Endothelial cell (in vitro differentiated cells): ENCODE data around the gene TBXA2R. TPM values are rescaled to one million over a fixed set of nuclear protein-coding genes. Genes with fewer than 3 reads are reported as not detected.

Source experiments
- DNase-seq: peaks from one replicate; pipeline ENCODE4 v3.0.0; 2021; ENCODE audit warnings: low spot score
- H3K27ac Mint-ChIP-seq: one replicate; pipeline ENCODE4 v1.8.0; 2021; ENCODE audit warnings: mixed read lengths, inconsistent platforms; ENCODE audit not compliant: unreplicated experiment
- H3K27me3 Mint-ChIP-seq: one replicate; pipeline ENCODE4 v1.8.0; 2021; ENCODE audit warnings: mild to moderate bottlenecking, moderate library complexity, mixed read lengths, inconsistent platforms; ENCODE audit not compliant: unreplicated experiment
- H3K36me3 Mint-ChIP-seq: one replicate; pipeline ENCODE4 v1.8.0; 2021; ENCODE audit warnings: mild to moderate bottlenecking, low read depth, mixed read lengths, inconsistent platforms; ENCODE audit not compliant: unreplicated experiment
- H3K4me1 Mint-ChIP-seq: one replicate; pipeline ENCODE4 v1.8.0; 2021; ENCODE audit warnings: mild to moderate bottlenecking, mixed read lengths, inconsistent platforms; ENCODE audit not compliant: unreplicated experiment
- H3K4me3 Mint-ChIP-seq: one replicate; pipeline ENCODE4 v1.8.0; 2021; ENCODE audit warnings: mild to moderate bottlenecking, mixed read lengths, inconsistent platforms; ENCODE audit not compliant: unreplicated experiment
- H3K9me3 Mint-ChIP-seq: one replicate; pipeline ENCODE4 v1.8.0; 2021; ENCODE audit warnings: mixed read lengths, inconsistent platforms; ENCODE audit not compliant: unreplicated experiment
- CTCF ChIP-seq: fragments of 200-600 bp; sonication (generic); IDR thresholded peaks from one replicate; pipeline ENCODE4 v1.5.0; 2021; ENCODE audit warnings: antibody characterized with exemption; ENCODE audit not compliant: unreplicated experiment
- total RNA-seq: library from RNA; stranded (reverse); fragmentation: NEBNext Ultra II Directional; extraction: Animal tissue kit (Norgen Biotek cat#: 25700); gene quantifications from one replicate; pipeline ENCODE4 v1.2.1, GENCODE V29; 2021; ENCODE audit not compliant: unreplicated experiment

TBXA2R gene
- total RNA-seq, 1 donor from 2014 or later = 7.3 TPM

DNA sequence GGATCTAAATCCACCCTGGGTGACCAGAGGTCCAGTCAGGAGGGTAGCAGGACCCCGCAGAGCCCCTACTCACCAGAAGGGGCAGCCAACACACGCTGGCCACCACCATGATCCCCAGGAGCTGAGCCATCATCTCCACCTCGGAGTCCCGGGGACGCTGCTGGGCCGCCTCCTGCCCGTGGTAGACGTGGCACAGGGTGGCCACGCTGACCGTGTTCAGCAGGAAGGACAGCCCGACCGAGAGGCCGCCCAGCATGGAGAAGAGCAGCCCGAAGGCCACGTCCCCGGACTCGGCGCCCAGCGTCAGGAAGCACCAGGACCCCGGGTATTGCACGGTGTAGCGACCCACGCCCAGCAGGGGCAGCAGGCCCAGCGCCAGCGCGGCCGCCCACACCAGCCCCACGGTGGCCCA, 6.9 kb downstream of the TBXA2R start:
- peak; percentile 40 for DNase-seq
- H3K4me1 Mint-ChIP-seq = no peaks in the 10 kb centered on the region
- no peaks in the 10 kb centered on the region for H3K36me3 Mint-ChIP-seq
- H3K27ac Mint-ChIP-seq = no peak overlapping the region
- H3K4me3 Mint-ChIP-seq = no peak overlapping the region
- H3K27me3 Mint-ChIP-seq = peaks cover 1% of the 10 kb centered on the region
- H3K9me3 Mint-ChIP-seq = no peaks in the 10 kb centered on the region
- TF ChIP-seq CTCF = peak; percentile 23

- no peak for TF ChIP-seq CTCF
- no peak overlapping the region for H3K27ac Mint-ChIP-seq
- H3K4me1 Mint-ChIP-seq = no peaks in the 10 kb centered on the region
- H3K27me3 Mint-ChIP-seq = peaks cover 3% of the 10 kb centered on the region
- H3K4me3 Mint-ChIP-seq = no peak overlapping the region
- no peak for DNase-seq
- H3K36me3 Mint-ChIP-seq = peaks cover 5% of the 10 kb centered on the region
- no peaks in the 10 kb centered on the region for H3K9me3 Mint-ChIP-seq
Measured at GRCh38 chr19:3595521-3596061, 11.1 kb downstream of the TBXA2R start.

DNA sequence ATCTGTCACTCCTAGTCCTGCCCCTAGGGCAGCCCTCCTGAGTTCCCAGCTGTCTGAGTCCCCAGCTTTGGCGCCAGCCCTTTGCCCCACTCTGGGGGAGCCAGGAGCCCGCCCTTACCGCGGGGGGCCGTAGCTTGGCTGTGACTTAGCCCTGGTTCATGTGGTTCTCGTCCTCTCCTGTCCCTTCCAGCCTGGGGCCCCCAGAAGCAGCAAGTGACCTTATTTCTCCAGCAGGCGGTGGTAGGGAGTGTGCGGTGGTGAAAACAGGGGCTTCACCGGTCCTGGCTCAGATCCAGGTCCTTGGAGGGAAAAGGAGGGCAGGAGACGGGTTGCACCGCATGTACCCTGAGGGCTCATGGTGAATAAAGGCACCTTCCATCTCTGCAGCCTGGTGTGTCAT, 13.5 kb downstream of the TBXA2R start:
- Mint-ChIP-seq H3K36me3 (peaks cover 9% of the 10 kb centered on the region), H3K4me3 (no peak overlapping the region), H3K27ac (no peak overlapping the region), H3K27me3 (peaks cover 4% of the 10 kb centered on the region), H3K9me3 (no peaks in the 10 kb centered on the region), H3K4me1 (no peaks in the 10 kb centered on the region)
- no peak for TF ChIP-seq CTCF
- no peak for DNase-seq

GRCh38 chr19:3591876-3592613, 14.6 kb downstream of the TBXA2R start:
- no peak for TF ChIP-seq CTCF
- H3K4me1 Mint-ChIP-seq = no peaks in the 10 kb centered on the region
- no peak for DNase-seq
- no peak overlapping the region for H3K4me3 Mint-ChIP-seq
- peaks cover 9% of the 10 kb centered on the region for H3K36me3 Mint-ChIP-seq
- H3K27ac Mint-ChIP-seq = no peak overlapping the region
- peaks cover 4% of the 10 kb centered on the region for H3K27me3 Mint-ChIP-seq
- no peaks in the 10 kb centered on the region for H3K9me3 Mint-ChIP-seq

DNA sequence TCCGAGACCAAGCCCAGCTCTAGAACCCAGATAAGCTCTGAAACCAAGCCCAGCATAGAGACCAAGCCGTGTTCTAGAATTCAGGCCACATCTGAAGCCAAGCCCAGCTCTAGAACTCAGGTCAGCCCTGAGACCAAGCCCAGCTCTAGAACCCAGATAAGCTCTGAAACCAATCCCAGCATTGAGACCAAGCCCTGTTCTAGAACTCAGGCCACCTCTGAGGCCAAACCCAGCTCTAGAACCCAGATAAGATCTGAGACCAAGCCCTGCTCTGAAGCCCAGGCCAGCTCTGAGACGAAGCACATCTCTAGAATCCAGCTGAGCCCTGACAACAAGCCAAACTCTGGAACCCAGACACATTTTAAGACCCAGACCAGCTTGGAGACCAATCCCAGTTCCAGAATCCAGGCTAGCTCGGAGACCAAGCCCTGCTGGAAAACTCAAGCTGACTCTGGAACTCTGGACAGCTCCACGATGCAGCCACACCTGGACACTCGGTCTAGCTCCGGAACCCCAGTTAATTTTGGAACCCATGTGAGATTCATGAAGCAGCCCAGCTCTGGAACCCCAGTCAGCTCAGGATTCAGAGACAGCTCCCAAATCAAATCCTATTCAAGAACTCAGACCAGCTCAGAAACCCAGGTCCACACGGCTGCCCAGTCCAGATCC, 15.6 kb downstream of the TBXA2R start:
- DNase-seq = no peak
- Mint-ChIP-seq H3K9me3 (no peaks in the 10 kb centered on the region), H3K4me1 (no peaks in the 10 kb centered on the region), H3K36me3 (peaks cover 9% of the 10 kb centered on the region), H3K27ac (no peak overlapping the region), H3K4me3 (no peak overlapping the region), H3K27me3 (peaks cover 4% of the 10 kb centered on the region)
- no peak for TF ChIP-seq CTCF
